ENCODE measurements around the gene PKDCC. TPM values are rescaled to one million over a fixed set of nuclear protein-coding genes. Genes with fewer than 3 reads are reported as not detected.
"Not testable (repeated sequence)": the region's sequence is repeated elsewhere in the genome, so short reads cannot be mapped to it uniquely, and the experiment has no call there.

The PKDCC gene
- total and polyA plus RNA-seq, 2 donors (not counting 1 experiment from before 2014, with no cell fraction given) = 0.20 to 0.82 TPM

- Histone ChIP-seq H3K79me2 (ENCODE audit: control insufficient read depth, insufficient read depth, low read length) (no peaks in the 10 kb centered on the region), H2AFZ (ENCODE audit: insufficient read depth, low read depth, low read length, poor library complexity, severe bottlenecking) (no peak overlapping the region), H3K9me3 (ENCODE audit: control extremely low read depth in 1 of 3, control insufficient read depth in 2 of 3, insufficient read depth in 1 of 3, low read length in 2 of 3) (no peaks in the 10 kb centered on the region), H3K4me1 (ENCODE audit: control insufficient read depth in 2 of 2, insufficient read depth in 2 of 2, low read length in 2 of 2) (no peaks in the 10 kb centered on the region), H3K4me3 (ENCODE audit: control extremely low read depth in 1 of 5, extremely low read depth in 1 of 5, insufficient read depth in 1 of 5, low read depth in 2 of 5, low read length in 4 of 5) (no peak overlapping the region), H3K27me3 (replicated peaks in 1 of 4; ENCODE audit: control extremely low read depth in 1 of 4, control insufficient read depth in 3 of 4, insufficient read depth in 4 of 4, low read length in 3 of 4) (peaks cover 0 to 7% (median 0%) of the 10 kb centered on the region in 4 experiments), H3K4me2 (replicated peaks; ENCODE audit: low read depth, low read length, poor library complexity, severe bottlenecking) (no peak overlapping the region), H3K27ac (ENCODE audit: low read length in 2 of 2) (no peak overlapping the region), H4K20me1 (ENCODE audit: control insufficient read depth, insufficient read depth, low read length, poor library complexity, severe bottlenecking) (no peaks in the 10 kb centered on the region), H3K9ac (ENCODE audit: low read length) (no peak overlapping the region), H3K36me3 (replicated peaks in 1 of 2; ENCODE audit: control extremely low read depth in 1 of 2, control insufficient read depth in 1 of 2, extremely low read depth in 1 of 2, insufficient read depth in 2 of 2, low read length in 1 of 2) (no peaks in the 10 kb centered on the region)
- no peak for ATAC-seq (ENCODE audit: low read depth)
- DNase-seq = no peak
- ChIA-PET POLR2A (interaction anchor here (0.7 kb wide), 1 partner anchor 193 kb away, joined by 3 read pairs; no protein-coding TSS in a partner anchor), CTCF (interaction anchor here (0.7 kb wide), 1 partner anchor 26 kb away, joined by 3 read pairs; no protein-coding TSS in a partner anchor)
- Mint-ChIP-seq H3K27me3 (peaks cover 24% of the 10 kb centered on the region), H3K4me1 (no peaks in the 10 kb centered on the region), H3K9me3 (ENCODE audit: insufficient read depth) (no peaks in the 10 kb centered on the region), H3K4me3 (no peak overlapping the region), H3K27ac (no peak overlapping the region)
- TF ChIP-seq, protein P1, sequence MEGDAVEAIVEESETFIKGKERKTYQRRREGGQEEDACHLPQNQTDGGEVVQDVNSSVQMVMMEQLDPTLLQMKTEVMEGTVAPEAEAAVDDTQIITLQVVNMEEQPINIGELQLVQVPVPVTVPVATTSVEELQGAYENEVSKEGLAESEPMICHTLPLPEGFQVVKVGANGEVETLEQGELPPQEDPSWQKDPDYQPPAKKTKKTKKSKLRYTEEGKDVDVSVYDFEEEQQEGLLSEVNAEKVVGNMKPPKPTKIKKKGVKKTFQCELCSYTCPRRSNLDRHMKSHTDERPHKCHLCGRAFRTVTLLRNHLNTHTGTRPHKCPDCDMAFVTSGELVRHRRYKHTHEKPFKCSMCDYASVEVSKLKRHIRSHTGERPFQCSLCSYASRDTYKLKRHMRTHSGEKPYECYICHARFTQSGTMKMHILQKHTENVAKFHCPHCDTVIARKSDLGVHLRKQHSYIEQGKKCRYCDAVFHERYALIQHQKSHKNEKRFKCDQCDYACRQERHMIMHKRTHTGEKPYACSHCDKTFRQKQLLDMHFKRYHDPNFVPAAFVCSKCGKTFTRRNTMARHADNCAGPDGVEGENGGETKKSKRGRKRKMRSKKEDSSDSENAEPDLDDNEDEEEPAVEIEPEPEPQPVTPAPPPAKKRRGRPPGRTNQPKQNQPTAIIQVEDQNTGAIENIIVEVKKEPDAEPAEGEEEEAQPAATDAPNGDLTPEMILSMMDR (IDR thresholded peaks at IDR 0.05) = no peak
- TF ChIP-seq EZH2 (IDR thresholded peaks at IDR 0.05; ENCODE audit: borderline replicate concordance, insufficient read depth, low read depth, low read length, poor library complexity, severe bottlenecking) = no peak
- 83% methylated on average over 3 of the region's 5 CpGs for WGBS (ENCODE audit: insufficient coverage)
- intact Hi-C loops (cut with micrococcal nuclease) = no loop called here
Observed at GRCh38 chr2:42063431-42064171, 15.8 kb downstream of the PKDCC start.

- no peak overlapping the region for H3K4me2 ChIP-seq (replicated peaks; ENCODE audit: low read depth, low read length, poor library complexity, severe bottlenecking)
- TF ChIP-seq, protein P1 (IDR thresholded peaks at IDR 0.05) = no peak
- no peak for TF ChIP-seq EZH2 (IDR thresholded peaks at IDR 0.05; ENCODE audit: borderline replicate concordance, insufficient read depth, low read depth, low read length, poor library complexity, severe bottlenecking)
- CTCF ChIA-PET = no interaction called here
- no peaks in the 10 kb centered on the region for H3K9me3 ChIP-seq (ENCODE audit: control extremely low read depth in 1 of 3, control insufficient read depth in 2 of 3, insufficient read depth in 1 of 3, low read length in 2 of 3)
- H3K9me3 Mint-ChIP-seq (ENCODE audit: insufficient read depth) = no peaks in the 10 kb centered on the region
- no peak overlapping the region for H3K4me3 Mint-ChIP-seq
- no peaks in the 10 kb centered on the region for H4K20me1 ChIP-seq (ENCODE audit: control insufficient read depth, insufficient read depth, low read length, poor library complexity, severe bottlenecking)
- intact Hi-C loops (cut with micrococcal nuclease) = no loop called here
- no peaks in the 10 kb centered on the region for H3K4me1 ChIP-seq (ENCODE audit: control insufficient read depth in 2 of 2, insufficient read depth in 2 of 2, low read length in 2 of 2)
- POLR2A ChIA-PET = interaction anchor here (0.7 kb wide), 1 partner anchor 194 kb away, joined by 3 read pairs; no protein-coding TSS in a partner anchor
- H2AFZ ChIP-seq (ENCODE audit: insufficient read depth, low read depth, low read length, poor library complexity, severe bottlenecking) = no peak overlapping the region
- DNase-seq (no peak), ATAC-seq (ENCODE audit: low read depth) (no peak)
- no peaks in the 10 kb centered on the region for H3K36me3 ChIP-seq (replicated peaks in 1 of 2; ENCODE audit: control extremely low read depth in 1 of 2, control insufficient read depth in 1 of 2, extremely low read depth in 1 of 2, insufficient read depth in 2 of 2, low read length in 1 of 2)
- peaks cover 0 to 14% (median 0%) of the 10 kb centered on the region in 4 experiments for H3K27me3 ChIP-seq (replicated peaks in 1 of 4; ENCODE audit: control extremely low read depth in 1 of 4, control insufficient read depth in 3 of 4, insufficient read depth in 4 of 4, low read length in 3 of 4)
- H3K79me2 ChIP-seq (ENCODE audit: control insufficient read depth, insufficient read depth, low read length) = no peaks in the 10 kb centered on the region
- 95% methylated on average over 4 of the region's 8 CpGs for WGBS (ENCODE audit: insufficient coverage)
- H3K9ac ChIP-seq (ENCODE audit: low read length) = no peak overlapping the region
- H3K27me3 Mint-ChIP-seq = peaks cover 28% of the 10 kb centered on the region
- no peak overlapping the region for H3K4me3 ChIP-seq (ENCODE audit: control extremely low read depth in 1 of 5, extremely low read depth in 1 of 5, insufficient read depth in 1 of 5, low read depth in 2 of 5, low read length in 4 of 5)
- no peak overlapping the region for H3K27ac Mint-ChIP-seq
- H3K27ac ChIP-seq (ENCODE audit: low read length in 2 of 2) = no peak overlapping the region
- H3K4me1 Mint-ChIP-seq = no peaks in the 10 kb centered on the region
Observed at GRCh38 chr2:42064417-42064942, 16.7 kb downstream of the PKDCC start.

GRCh38 chr2:42065753-42066152 is 17.9 kb downstream of the PKDCC start:
- intact Hi-C loops (cut with micrococcal nuclease); DNase-seq; H3K4me2 ChIP-seq (replicated peaks; ENCODE audit: low read depth, low read length, poor library complexity, severe bottlenecking); H3K79me2 ChIP-seq (ENCODE audit: control insufficient read depth, insufficient read depth, low read length); H3K9me3 ChIP-seq (ENCODE audit: control extremely low read depth in 1 of 3, control insufficient read depth in 2 of 3, insufficient read depth in 1 of 3, low read length in 2 of 3); H3K4me3 ChIP-seq (ENCODE audit: control extremely low read depth in 1 of 5, extremely low read depth in 1 of 5, insufficient read depth in 1 of 5, low read depth in 2 of 5, low read length in 4 of 5); H3K9me3 Mint-ChIP-seq (ENCODE audit: insufficient read depth); POLR2A ChIA-PET; H2AFZ ChIP-seq (ENCODE audit: insufficient read depth, low read depth, low read length, poor library complexity, severe bottlenecking); H3K36me3 ChIP-seq (replicated peaks in 1 of 2; ENCODE audit: control extremely low read depth in 1 of 2, control insufficient read depth in 1 of 2, extremely low read depth in 1 of 2, insufficient read depth in 2 of 2, low read length in 1 of 2); H3K4me1 Mint-ChIP-seq; H3K9ac ChIP-seq (ENCODE audit: low read length); ATAC-seq (ENCODE audit: low read depth); H3K27ac Mint-ChIP-seq; CTCF ChIA-PET; H4K20me1 ChIP-seq (ENCODE audit: control insufficient read depth, insufficient read depth, low read length, poor library complexity, severe bottlenecking); H3K4me1 ChIP-seq (ENCODE audit: control insufficient read depth in 2 of 2, insufficient read depth in 2 of 2, low read length in 2 of 2); H3K4me3 Mint-ChIP-seq; H3K27ac ChIP-seq (ENCODE audit: low read length in 2 of 2): not testable (repeated sequence)
- H3K27me3 ChIP-seq (replicated peaks in 1 of 4; ENCODE audit: control extremely low read depth in 1 of 4, control insufficient read depth in 3 of 4, insufficient read depth in 4 of 4, low read length in 3 of 4) = peaks cover 0 to 11% (median 0%) of the 10 kb centered on the region in 4 experiments
- peaks cover 39% of the 10 kb centered on the region for H3K27me3 Mint-ChIP-seq
- no CpG with 5 or more reads among the region's 5 CpGs for WGBS (ENCODE audit: insufficient coverage)
